ENCODE measurements around the gene RFX7.

RFX7 gene

GRCh38 chr15:56148064-56148463, 95.6 kb downstream of the RFX7 start:
- CTCF ChIA-PET = interaction anchor here (1.0 kb wide), 1 partner anchor 97 kb away, joined by 3 read pairs; no protein-coding TSS in a partner anchor
- DNase-seq (ENCODE audit: extremely low spot score) = no peak
- no peak for TF ChIP-seq CTCF (IDR thresholded peaks at IDR 0.05; ENCODE audit: control extremely low read depth, extremely low read depth, low read depth, missing control alignments)
- POLR2A ChIA-PET = no interaction called here

- ChIA-PET CTCF (interaction anchor here (1.3 kb wide), 1 partner anchor 12 kb away, joined by 6 read pairs; no protein-coding TSS in a partner anchor), POLR2A (no interaction called here)
- DNase-seq (ENCODE audit: extremely low spot score) = no peak
- TF ChIP-seq CTCF (IDR thresholded peaks at IDR 0.05; ENCODE audit: control extremely low read depth, extremely low read depth, low read depth, missing control alignments) = no peak
These were observed 96.9 kb downstream of the RFX7 start for GRCh38 chr15:56146756-56147155.

- CTCF ChIA-PET = no interaction called here
- DNase-seq (ENCODE audit: extremely low spot score) = no peak
- POLR2A ChIA-PET = no interaction called here
- TF ChIP-seq CTCF (IDR thresholded peaks at IDR 0.05; ENCODE audit: control extremely low read depth, extremely low read depth, low read depth, missing control alignments) = no peak
These were observed 115.6 kb downstream of the RFX7 start for GRCh38 chr15:56128081-56128480.

- CTCF ChIA-PET = interaction anchor here (1.1 kb wide), 1 partner anchor 10 kb away, joined by 3 read pairs; no protein-coding TSS in a partner anchor
- POLR2A ChIA-PET = no interaction called here
- no peak for DNase-seq (ENCODE audit: extremely low spot score)
- no peak for TF ChIP-seq CTCF (IDR thresholded peaks at IDR 0.05; ENCODE audit: control extremely low read depth, extremely low read depth, low read depth, missing control alignments)
These were observed 117.3 kb downstream of the RFX7 start for GRCh38 chr15:56126409-56126808.

GRCh38 chr15:56124391-56124790, 119.3 kb downstream of the RFX7 start:
- CTCF ChIA-PET = interaction anchor here (1.6 kb wide), 1 partner anchor 33 kb away, joined by 4 read pairs; no protein-coding TSS in a partner anchor
- no peak for DNase-seq (ENCODE audit: extremely low spot score)
- no peak for TF ChIP-seq CTCF (IDR thresholded peaks at IDR 0.05; ENCODE audit: control extremely low read depth, extremely low read depth, low read depth, missing control alignments)
- POLR2A ChIA-PET = no interaction called here

- no peak for DNase-seq (ENCODE audit: extremely low spot score)
- POLR2A ChIA-PET = no interaction called here
- no peak for TF ChIP-seq CTCF (IDR thresholded peaks at IDR 0.05; ENCODE audit: control extremely low read depth, extremely low read depth, low read depth, missing control alignments)
- CTCF ChIA-PET = no interaction called here
These were observed 137.8 kb downstream of the RFX7 start for GRCh38 chr15:56105855-56106254.

- TF ChIP-seq CTCF (IDR thresholded peaks at IDR 0.05; ENCODE audit: control extremely low read depth, extremely low read depth, low read depth, missing control alignments) = no peak
- POLR2A ChIA-PET = no interaction called here
- no peak for DNase-seq (ENCODE audit: extremely low spot score)
- CTCF ChIA-PET = no interaction called here
These were observed 141.2 kb downstream of the RFX7 start for GRCh38 chr15:56102441-56102840.
